Spleen (tissue), 7 donors: ENCODE data around the gene SMG5.

Experiments used
- POLR2A ChIP-seq, 3 donors: fragments of 450-650 bp; IDR thresholded peaks; one replicate each; pipeline ENCODE4 v1.5.1; 2017; ENCODE audit warnings: antibody characterized with exemption in 3 of 3, mild to moderate bottlenecking in 1 of 3
- TF ChIP-seq, protein P1 (sequence below), 11 experiments: fragments of 200-600 bp in 7 of 11; fragments of 450-650 bp in 4 of 11; sonication (generic) in 4 of 11; IDR thresholded peaks in 8 of 11; conservative IDR thresholded peaks in 3 of 11; 1 replicate in 7 of 11; 2 replicates in 4 of 11; pipeline versions ENCODE4 v1.4.0 to v1.8.0; 2016 to 2021; ENCODE audit warnings: antibody characterized with exemption in 11 of 11, inconsistent platforms in 4 of 11, mild to moderate bottlenecking in 1 of 11
- donor health status: DM: no; HTN: no; CAD: no; lungs with moderate emphysema.
- donor health status: DM: no; HTN: no; CAD: no.
- donor health status: DM: no; HTN: no; CAD: no.

GRCh38 chr1:156262461-156263287, 20.0 kb downstream of the SMG5 start:
- TF ChIP-seq POLR2A (IDR thresholded peaks at IDR 0.05) = no peak
- TF ChIP-seq, protein P1, sequence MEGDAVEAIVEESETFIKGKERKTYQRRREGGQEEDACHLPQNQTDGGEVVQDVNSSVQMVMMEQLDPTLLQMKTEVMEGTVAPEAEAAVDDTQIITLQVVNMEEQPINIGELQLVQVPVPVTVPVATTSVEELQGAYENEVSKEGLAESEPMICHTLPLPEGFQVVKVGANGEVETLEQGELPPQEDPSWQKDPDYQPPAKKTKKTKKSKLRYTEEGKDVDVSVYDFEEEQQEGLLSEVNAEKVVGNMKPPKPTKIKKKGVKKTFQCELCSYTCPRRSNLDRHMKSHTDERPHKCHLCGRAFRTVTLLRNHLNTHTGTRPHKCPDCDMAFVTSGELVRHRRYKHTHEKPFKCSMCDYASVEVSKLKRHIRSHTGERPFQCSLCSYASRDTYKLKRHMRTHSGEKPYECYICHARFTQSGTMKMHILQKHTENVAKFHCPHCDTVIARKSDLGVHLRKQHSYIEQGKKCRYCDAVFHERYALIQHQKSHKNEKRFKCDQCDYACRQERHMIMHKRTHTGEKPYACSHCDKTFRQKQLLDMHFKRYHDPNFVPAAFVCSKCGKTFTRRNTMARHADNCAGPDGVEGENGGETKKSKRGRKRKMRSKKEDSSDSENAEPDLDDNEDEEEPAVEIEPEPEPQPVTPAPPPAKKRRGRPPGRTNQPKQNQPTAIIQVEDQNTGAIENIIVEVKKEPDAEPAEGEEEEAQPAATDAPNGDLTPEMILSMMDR (IDR thresholded peaks at IDR 0.05 in 8 of 11, conservative IDR thresholded peaks at IDR 0.05 in 3 of 11) = no peak
